HepG2 (cell line): ENCODE measurements around the gene SS18L1. TPM values are rescaled to one million over a fixed set of nuclear protein-coding genes. Genes with fewer than 3 reads are reported as not detected.

Experiments
- AGO1 ChIP-seq: fragments of 200-400 bp; formaldehyde crosslinking; IDR thresholded peaks from 2 replicates; pipeline ENCODE4 v1.6.1; 2017; ENCODE audit warnings: mild to moderate bottlenecking, low read depth, low read length, moderate library complexity; ENCODE audit not compliant: poor library complexity, severe bottlenecking
- BRD4 ChIP-seq: sonication (generic); formaldehyde crosslinking; IDR thresholded peaks from 2 replicates; pipeline ENCODE4 v1.4.0; 2020; ENCODE audit warnings: missing genetic modification reagents
- FOXK2 ChIP-seq: fragments of 450-650 bp; IDR thresholded peaks from 2 replicates; pipeline ENCODE4 v1.6.1; 2016
- KAT2B ChIP-seq: fragments of 150-350 bp; IDR thresholded peaks from 2 replicates; pipeline ENCODE4 v1.6.1; 2014; ENCODE audit warnings: low read depth, low read length, borderline replicate concordance
- KLF15 ChIP-seq: sonication (generic); formaldehyde crosslinking; IDR thresholded peaks from 2 replicates; pipeline ENCODE4 v1.8.1; 2023; ENCODE audit warnings: borderline replicate concordance, mild to moderate bottlenecking, inconsistent platforms, missing genetic modification reagents, mixed read lengths
- KLF16 ChIP-seq, 2 experiments: sonication (generic) in 1 of 2; formaldehyde crosslinking in 1 of 2; IDR thresholded peaks; 2 replicates each; pipeline versions ENCODE4 v1.6.1 to v1.8.0; 2016 to 2023; ENCODE audit warnings: missing genetic modification reagents in 2 of 2, missing compliant biosample characterization in 1 of 2
- RCOR2 ChIP-seq: IDR thresholded peaks from 2 replicates; pipeline ENCODE4 v1.6.1; 2016; ENCODE audit warnings: missing biosample characterization, missing genetic modification reagents
- SCMH1 ChIP-seq: sonication (generic); formaldehyde crosslinking; IDR thresholded peaks from 2 replicates; pipeline ENCODE4 v1.9.0; 2021; ENCODE audit warnings: missing genetic modification reagents, mild to moderate bottlenecking, borderline replicate concordance
- SIN3A ChIP-seq: IDR thresholded peaks from 2 replicates; pipeline ENCODE4 v1.6.1; 2011; ENCODE audit warnings: low read depth, mild to moderate bottlenecking, control low read depth, low read length, borderline replicate concordance
- SOX6 ChIP-seq, 2 experiments: fragments of 450-650 bp in 1 of 2; sonication (generic) in 1 of 2; formaldehyde crosslinking in 1 of 2; IDR thresholded peaks; 2 replicates each; pipeline versions ENCODE4 v1.4.0 to v1.6.1; 2017 to 2020; ENCODE audit warnings: antibody characterized with exemption in 1 of 2, mild to moderate bottlenecking in 1 of 2, missing genetic modification reagents in 1 of 2
- SP140L ChIP-seq: sonication (generic); formaldehyde crosslinking; IDR thresholded peaks from 2 replicates; pipeline ENCODE4 v1.4.0; 2020; ENCODE audit warnings: missing genetic modification reagents, borderline replicate concordance
- TFAP4 ChIP-seq: sonication (generic); IDR thresholded peaks from 2 replicates; pipeline ENCODE4 v1.6.1; 2016; ENCODE audit warnings: low read depth, borderline replicate concordance
- ZNF17 ChIP-seq: sonication (generic); formaldehyde crosslinking; IDR thresholded peaks from 2 replicates; pipeline ENCODE4 v1.5.0; 2020; ENCODE audit warnings: mild to moderate bottlenecking, missing genetic modification reagents
- ZNF20 ChIP-seq: sonication (generic); formaldehyde crosslinking; IDR thresholded peaks from 2 replicates; pipeline ENCODE4 v1.4.0; 2020; ENCODE audit warnings: mild to moderate bottlenecking, moderate library complexity, missing genetic modification reagents
- ZNF317 ChIP-seq: sonication (generic); formaldehyde crosslinking; IDR thresholded peaks from 2 replicates; pipeline ENCODE4 v1.5.0; 2020; ENCODE audit warnings: mild to moderate bottlenecking, missing genetic modification reagents
- ZNF543 ChIP-seq: sonication (generic); formaldehyde crosslinking; IDR thresholded peaks from 2 replicates; pipeline ENCODE4 v1.4.0; 2020; ENCODE audit warnings: mild to moderate bottlenecking, missing genetic modification reagents
- ZNF768 ChIP-seq: sonication (generic); formaldehyde crosslinking; IDR thresholded peaks from 2 replicates; pipeline ENCODE4 v1.4.0; 2020; ENCODE audit warnings: missing genetic modification reagents
- ZNF772 ChIP-seq: sonication (generic); formaldehyde crosslinking; IDR thresholded peaks from 2 replicates; pipeline ENCODE4 v1.5.0; 2020; ENCODE audit warnings: mild to moderate bottlenecking, missing genetic modification reagents
- ZSCAN9 ChIP-seq: IDR thresholded peaks from 2 replicates; pipeline ENCODE4 v1.6.1; 2016; ENCODE audit warnings: borderline replicate concordance
- polyA plus RNA-seq, 8 experiments: library from polyadenylated mRNA; depleted of rRNA in 3 of 8; stranded (reverse) in 7 of 8; unstranded in 1 of 8; fragments of >200 nt; fragmentation: Illumina TruSeq in 4 of 8; extraction: Trizol in 4 of 8; gene quantifications; 2 replicates each; pipeline versions ENCODE4 v1.2.1 to v1.2.3, GENCODE V29; 2011 to 2016; ENCODE audit warnings: low read depth in 4 of 8, missing spikeins in 1 of 8, mixed read lengths in 1 of 8; ENCODE audit not compliant: insufficient read depth in 1 of 8
- total RNA-seq, 5 experiments: library from RNA; depleted of rRNA; stranded (reverse); fragments of >200 nt; fragmentation: Illumina TruSeq; extraction: Trizol; gene quantifications; 2 replicates each; pipeline ENCODE4 v1.2.3, GENCODE V29; 2016; ENCODE audit warnings: low read depth in 1 of 5
- TF ChIP-seq, protein P1 (sequence below), 2 experiments: sonication (generic) in 1 of 2; formaldehyde crosslinking in 1 of 2; IDR thresholded peaks; 2 replicates each; pipeline versions ENCODE4 v1.5.1 to v1.6.1; 2011 to 2020; ENCODE audit warnings: borderline replicate concordance in 1 of 2, low read depth in 1 of 2, low read length in 1 of 2, mild to moderate bottlenecking in 1 of 2, missing genetic modification reagents in 1 of 2, moderate library complexity in 1 of 2
- TF ChIP-seq, protein P2 (sequence below): sonication (generic); formaldehyde crosslinking; IDR thresholded peaks from 2 replicates; pipeline ENCODE4 v1.5.1; 2020; ENCODE audit warnings: mild to moderate bottlenecking, missing genetic modification reagents, moderate library complexity
- TF ChIP-seq, protein P3 (sequence below): sonication (generic); formaldehyde crosslinking; IDR thresholded peaks from 2 replicates; pipeline ENCODE4 v1.8.0; 2022; ENCODE audit warnings: missing genetic modification reagents, low read depth, mild to moderate bottlenecking, borderline replicate concordance
- TF ChIP-seq, protein P4 (sequence below): conservative IDR thresholded peaks from 2 replicates; pipeline ENCODE4 v1.6.1; 2018; ENCODE audit warnings: missing genetic modification reagents

Gene SS18L1
- total and polyA plus RNA-seq, 2 of the 13 experiments (the other 11 are each of a cell fraction or from before 2014, with no cell fraction given), result 17.8 to 27.6 TPM

- TF ChIP-seq TFAP4 (peak; percentile 62; the same call in 1 of the 2 replicates), ZNF768 (CRISPR knock-in tag) (0 out of 2 replicates have a peak, but pooled peaks have one; percentile 66), FOXK2 (no peak), ZNF20 (no peak), KLF15 (no peak), SP140L (CRISPR knock-in tag) (peak; percentile 70; the same call in 1 of the 2 replicates), BRD4 (CRISPR knock-in tag) (no peak), ZNF543 (CRISPR knock-in tag) (peak; percentile 88), ZNF772 (CRISPR knock-in tag) (no peak), AGO1 (no peak), KLF16 (CRISPR knock-in tag; IDR thresholded peaks at IDR 0.05) (peak in 1 of 2 experiments; percentile 77; a peak in 1 of 4 replicates), SCMH1 (CRISPR knock-in tag) (no peak), KAT2B (no peak), ZNF317 (CRISPR knock-in tag) (no peak), SOX6 (IDR thresholded peaks at IDR 0.05) (no peak), SOX6 (CRISPR knock-in tag; IDR thresholded peaks at IDR 0.05) (no peak), ZSCAN9 (CRISPR knock-in tag) (peak; percentile 88; the same call in 1 of the 2 replicates), SIN3A (peak; percentile 92; the same call in 1 of the 2 replicates), ZNF17 (0 out of 2 replicates have a peak, but pooled peaks have one; percentile 11), RCOR2 (no peak)
- TF ChIP-seq, protein P1, sequence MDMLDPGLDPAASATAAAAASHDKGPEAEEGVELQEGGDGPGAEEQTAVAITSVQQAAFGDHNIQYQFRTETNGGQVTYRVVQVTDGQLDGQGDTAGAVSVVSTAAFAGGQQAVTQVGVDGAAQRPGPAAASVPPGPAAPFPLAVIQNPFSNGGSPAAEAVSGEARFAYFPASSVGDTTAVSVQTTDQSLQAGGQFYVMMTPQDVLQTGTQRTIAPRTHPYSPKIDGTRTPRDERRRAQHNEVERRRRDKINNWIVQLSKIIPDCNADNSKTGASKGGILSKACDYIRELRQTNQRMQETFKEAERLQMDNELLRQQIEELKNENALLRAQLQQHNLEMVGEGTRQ (IDR thresholded peaks at IDR 0.05; ENCODE audit: low read depth, low read length), result no peak
- TF ChIP-seq, protein P1 (CRISPR knock-in tag; IDR thresholded peaks at IDR 0.05; ENCODE audit: borderline replicate concordance), result no peak
- TF ChIP-seq, protein P2, sequence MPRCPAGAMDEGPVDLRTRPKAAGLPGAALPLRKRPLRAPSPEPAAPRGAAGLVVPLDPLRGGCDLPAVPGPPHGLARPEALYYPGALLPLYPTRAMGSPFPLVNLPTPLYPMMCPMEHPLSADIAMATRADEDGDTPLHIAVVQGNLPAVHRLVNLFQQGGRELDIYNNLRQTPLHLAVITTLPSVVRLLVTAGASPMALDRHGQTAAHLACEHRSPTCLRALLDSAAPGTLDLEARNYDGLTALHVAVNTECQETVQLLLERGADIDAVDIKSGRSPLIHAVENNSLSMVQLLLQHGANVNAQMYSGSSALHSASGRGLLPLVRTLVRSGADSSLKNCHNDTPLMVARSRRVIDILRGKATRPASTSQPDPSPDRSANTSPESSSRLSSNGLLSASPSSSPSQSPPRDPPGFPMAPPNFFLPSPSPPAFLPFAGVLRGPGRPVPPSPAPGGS (CRISPR knock-in tag), result peak; percentile 89
- TF ChIP-seq, protein P3, sequence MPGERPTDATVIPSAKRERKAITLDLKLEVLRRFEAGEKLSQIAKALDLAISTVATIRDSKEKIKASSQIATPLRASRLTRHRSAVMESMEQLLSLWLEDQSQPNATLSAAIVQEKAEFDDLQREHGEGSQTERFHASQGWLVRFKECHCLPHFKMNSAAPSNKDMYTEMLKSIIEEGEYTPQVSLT, result no peak
- TF ChIP-seq, protein P4, sequence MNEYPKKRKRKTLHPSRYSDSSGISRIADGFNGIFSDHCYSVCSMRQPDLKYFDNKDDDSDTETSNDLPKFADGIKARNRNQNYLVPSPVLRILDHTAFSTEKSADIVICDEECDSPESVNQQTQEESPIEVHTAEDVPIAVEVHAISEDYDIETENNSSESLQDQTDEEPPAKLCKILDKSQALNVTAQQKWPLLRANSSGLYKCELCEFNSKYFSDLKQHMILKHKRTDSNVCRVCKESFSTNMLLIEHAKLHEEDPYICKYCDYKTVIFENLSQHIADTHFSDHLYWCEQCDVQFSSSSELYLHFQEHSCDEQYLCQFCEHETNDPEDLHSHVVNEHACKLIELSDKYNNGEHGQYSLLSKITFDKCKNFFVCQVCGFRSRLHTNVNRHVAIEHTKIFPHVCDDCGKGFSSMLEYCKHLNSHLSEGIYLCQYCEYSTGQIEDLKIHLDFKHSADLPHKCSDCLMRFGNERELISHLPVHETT (CRISPR knock-in tag), result peak; percentile 67; the same call in 1 of the 2 replicates
Measured at GRCh38 chr20:62219992-62220665, 76.6 kb downstream of the SS18L1 start, which contains the start of gene HRH3 (continued).
